Measurements from ENCODE around the gene ALDH9A1.
"Not testable (repeated sequence)": the region's sequence is repeated elsewhere in the genome, so short reads cannot be mapped to it uniquely, and the experiment has no call there.

ALDH9A1 gene

DNA sequence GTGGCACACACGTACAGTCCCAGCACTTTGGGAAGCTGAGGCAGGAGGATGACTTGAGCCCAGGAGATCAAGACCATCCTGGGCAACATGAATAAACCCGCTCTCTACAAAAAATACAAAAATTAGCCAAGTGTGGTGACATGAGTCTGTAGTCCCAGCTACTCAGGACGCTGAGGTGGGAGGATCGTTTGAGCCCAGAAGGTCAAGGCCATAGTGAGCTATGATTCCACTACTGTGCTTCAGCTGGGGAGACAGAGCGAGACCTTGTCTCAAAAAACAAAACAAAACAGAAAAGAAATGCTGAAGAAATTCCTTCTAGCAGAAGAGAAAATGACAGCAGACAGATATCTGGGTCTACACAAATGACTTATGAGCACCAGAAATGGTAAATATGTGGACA is 10.3 kb downstream of the ALDH9A1 start:
- H3K4me3 ChIP-seq (ENCODE audit: low read depth, low read length) = no peak overlapping the region

DNA sequence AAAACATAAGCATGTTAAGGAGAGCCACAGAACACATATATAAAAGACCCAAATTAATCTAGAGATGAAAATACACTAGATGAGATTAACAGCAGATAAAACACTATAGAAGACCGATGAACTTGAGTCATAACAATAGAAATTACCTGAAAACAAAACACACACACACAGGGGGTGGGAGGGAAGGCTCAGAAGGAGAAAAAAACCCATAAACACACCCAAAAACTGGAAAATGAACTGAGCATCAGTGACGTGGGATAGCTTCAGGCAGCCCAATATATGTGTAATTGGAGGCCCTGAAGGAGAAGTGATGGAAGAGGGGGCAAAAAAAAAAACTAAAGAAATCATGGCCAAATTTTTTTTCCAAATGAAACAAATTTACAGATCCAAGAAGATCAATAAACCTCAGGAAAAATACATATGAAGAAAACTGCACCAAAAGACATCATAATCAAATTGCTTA is 11.4 kb downstream of the ALDH9A1 start:
- no peak overlapping the region for H3K4me3 ChIP-seq (ENCODE audit: low read depth, low read length)

DNA sequence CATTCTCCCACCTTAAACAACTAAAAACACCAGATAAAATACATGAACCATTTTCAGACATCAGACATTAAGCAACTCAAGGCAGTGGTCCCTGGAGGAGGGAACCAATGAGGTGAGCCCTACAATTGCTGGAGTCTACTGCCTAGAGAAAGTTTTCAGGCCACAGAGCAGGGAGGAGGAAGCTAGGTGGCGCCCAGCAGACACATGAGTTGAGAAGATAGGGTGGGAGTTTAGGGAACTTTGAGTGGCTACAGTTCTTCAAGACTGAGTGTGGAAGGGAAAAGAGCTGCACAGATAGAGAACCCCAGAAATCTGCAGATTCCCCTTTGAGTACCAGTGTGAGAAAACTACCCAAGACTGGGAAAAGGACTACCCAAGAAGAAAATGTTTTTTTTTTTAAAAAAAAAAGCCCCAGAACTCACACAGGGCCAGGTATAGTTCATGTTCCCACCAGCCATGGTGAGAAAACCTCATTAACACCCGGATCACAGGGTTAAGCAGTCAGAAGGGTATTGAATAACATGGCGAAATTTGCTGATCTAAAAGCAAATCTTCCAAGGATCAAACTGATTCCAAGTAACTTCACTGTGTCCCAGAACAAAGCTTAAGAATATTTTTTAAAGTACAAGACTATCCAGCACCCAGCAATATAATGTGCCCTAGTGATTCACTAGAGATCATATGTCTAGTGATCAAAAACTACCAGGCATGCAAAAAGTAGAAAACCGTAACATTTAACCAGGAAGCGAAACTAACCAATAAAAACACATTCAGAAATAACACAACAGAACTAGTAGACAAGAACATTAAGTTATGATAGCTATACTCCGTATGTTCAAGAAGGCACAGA is 12.0 kb downstream of the ALDH9A1 start:
- H3K4me3 ChIP-seq (ENCODE audit: low read depth, low read length) = no peak overlapping the region

DNA sequence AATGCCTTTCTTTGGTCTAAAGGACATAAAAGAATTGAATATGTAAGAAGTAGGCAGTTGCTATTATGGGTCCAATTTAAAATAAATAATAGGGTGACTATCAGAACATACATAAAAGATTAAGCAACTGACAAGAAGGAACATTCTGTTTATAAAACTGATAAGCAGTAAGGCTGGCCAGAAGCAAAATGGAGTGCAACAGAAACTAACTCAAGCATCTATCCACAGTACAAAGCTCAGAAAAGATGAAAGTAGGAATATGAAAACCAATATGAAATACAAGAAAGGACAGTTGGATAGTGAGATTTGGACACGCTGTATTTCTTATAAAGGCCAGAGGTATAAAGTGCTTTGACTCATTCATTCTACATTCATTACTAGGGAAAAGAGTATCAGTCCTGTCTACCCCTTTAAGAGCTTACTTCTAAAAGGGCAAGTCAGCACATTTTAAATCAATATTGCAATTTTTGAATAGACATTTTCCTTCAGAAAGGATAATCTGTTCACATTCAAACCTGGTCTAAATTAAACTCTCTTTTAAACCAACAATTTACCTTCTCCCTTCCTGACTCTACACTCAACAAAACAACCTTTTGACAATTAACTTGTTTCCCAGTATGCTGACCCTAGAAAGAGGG is 14.4 kb downstream of the ALDH9A1 start:
- H3K4me3 ChIP-seq (ENCODE audit: low read depth, low read length) = no peak overlapping the region

DNA sequence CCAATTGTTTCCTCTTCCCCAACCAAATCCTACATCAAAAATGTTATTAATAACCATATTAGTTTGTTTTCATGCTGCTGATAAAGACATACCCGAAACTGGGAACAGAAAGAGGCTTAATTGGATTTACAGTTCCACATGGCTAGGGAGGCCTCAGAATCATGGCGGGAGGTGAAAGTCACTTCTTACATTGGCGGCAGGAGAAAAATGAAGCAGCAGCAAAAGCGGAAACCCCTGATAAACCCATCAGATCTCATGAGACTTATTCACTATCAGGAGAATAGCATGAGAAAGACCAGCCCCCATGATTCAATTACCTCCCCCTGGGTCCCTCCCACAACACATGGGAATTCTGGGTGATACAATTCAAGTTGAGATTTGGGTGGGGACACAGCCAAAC is 17.6 kb downstream of the ALDH9A1 start:
- not testable (repeated sequence) for H3K4me3 ChIP-seq (ENCODE audit: low read depth, low read length)

DNA sequence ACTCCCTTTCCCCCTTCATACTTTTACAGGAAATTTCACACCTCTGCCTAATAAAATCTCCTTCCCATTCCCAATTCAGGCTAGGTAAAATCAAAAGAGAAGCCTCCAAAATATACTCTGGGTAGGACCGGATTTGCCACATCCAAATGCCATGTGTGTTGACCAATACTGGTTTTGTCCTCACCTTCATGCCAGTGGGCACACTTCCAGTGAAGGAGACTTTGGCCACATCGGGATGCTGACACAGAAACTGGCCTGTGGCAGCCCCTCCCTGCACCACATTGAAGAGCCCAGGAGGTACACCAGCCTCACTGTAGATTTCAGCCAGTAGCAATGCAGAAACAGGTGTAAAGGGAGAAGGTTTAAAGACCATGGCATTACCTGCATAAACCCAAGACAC is 18.1 kb downstream of the ALDH9A1 start:
- no peak overlapping the region for H3K4me3 ChIP-seq (ENCODE audit: low read depth, low read length)

DNA sequence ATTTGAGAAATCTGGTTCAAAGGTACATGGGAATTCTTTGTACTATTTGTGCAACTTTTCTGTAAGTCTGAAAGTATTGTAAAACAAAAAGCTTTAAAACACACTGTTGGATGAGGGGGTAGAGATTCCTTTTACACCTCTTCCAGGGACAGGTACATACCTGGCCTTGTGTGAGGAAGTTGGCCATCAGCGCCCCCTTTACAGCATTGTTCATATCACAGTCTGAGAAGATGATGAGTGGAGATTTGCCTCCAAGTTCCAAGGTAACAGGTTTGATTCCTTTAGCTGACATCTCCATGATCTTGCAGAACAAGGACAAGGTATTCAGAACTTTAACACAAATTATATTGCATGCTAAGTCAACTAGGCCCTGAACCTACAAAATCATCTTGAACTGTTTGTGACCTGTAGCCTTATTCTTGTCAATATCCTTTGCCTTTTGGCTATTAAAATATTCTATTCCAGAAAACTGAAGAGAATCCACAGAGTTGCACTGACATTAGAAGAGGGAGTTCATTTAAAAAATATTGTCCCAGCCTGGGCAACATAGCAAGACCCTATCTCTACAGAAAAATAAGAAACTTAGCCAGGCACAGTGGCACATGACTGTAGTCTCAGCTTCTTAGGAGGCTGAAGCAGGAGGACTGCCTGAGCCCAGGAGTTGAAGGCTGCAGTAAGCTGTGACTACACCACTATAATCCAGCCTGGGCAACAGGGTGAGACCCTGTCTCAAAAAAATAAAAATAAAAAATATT is 18.9 kb downstream of the ALDH9A1 start:
- no peak overlapping the region for H3K4me3 ChIP-seq (ENCODE audit: low read depth, low read length)

DNA sequence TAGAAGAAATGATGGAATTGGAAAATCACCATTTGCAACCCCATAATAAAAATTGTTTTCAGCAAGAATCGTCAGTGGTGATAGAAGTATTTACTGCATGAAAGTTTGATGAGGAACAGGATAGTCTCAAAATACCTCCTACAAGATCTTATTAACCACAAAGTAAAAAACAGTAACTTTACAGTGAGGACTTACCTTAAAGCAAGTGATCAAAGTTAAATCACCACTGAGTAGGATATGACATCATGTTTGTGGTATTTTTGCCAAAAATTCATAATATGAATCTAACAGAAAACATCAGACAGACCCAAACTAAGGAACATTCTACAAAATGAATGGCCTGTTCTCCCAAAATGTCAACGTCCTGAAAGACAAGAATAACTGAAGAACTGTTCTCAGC is 19.9 kb downstream of the ALDH9A1 start:
- H3K4me3 ChIP-seq (ENCODE audit: low read depth, low read length) = no peak overlapping the region

DNA sequence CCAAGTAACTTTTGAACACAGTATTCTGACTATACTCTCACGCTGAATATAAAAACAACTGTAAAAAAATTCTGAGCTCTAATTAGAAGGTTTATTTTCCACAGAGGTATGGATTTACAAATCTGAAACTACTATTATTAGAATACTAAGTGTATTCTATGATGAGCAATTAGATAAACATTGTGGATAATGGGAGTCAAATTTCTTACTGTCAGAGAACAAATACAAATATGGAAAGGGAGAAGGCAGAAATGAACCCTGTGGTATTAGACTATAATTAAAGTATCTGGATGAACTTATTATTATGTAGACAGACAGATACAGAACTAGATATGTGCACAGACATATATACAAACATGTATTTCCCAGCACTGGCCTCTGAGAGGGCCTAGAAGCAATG is 22.6 kb downstream of the ALDH9A1 start:
- no peak overlapping the region for H3K4me3 ChIP-seq (ENCODE audit: low read depth, low read length)

DNA sequence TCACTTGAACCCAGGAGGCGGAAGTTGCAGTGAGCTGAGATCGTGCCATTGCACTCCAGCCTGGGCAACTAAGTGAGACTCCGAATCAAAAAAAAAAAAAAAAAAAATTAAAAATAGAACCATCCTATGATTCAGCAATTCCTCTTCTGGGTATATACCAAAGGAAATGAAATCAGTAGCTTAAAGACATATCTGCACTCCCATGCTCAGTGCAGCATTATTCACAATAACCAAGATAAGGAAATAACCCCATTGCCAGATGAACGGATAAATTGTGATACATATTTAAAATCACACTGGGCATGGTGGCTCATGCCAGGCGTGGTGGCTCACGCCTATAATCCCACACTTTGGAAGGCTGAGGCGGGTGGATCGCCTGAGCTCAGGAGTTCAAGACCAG is 23.8 kb downstream of the ALDH9A1 start:
- no peak overlapping the region for H3K4me3 ChIP-seq (ENCODE audit: low read depth, low read length)

DNA sequence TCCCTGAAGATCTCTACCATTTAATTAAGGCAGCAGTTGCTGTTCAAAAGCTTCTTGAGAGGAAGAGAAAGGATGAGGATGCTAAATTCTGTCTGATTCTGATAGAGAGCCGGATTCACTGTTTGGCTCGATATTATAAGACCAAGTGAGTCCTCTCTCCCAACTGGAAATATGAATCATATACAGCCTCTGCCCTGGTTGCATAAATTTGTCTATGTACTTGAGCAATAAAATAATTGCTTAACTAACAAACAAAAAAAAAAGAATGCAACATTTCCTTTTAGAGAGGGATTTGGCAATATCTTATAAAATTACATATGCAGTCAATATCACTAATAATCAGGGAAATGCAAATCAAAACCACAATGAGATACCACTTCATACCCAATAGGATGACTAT is 26.8 kb downstream of the ALDH9A1 start:
- no peak overlapping the region for H3K4me3 ChIP-seq (ENCODE audit: low read depth, low read length)

DNA sequence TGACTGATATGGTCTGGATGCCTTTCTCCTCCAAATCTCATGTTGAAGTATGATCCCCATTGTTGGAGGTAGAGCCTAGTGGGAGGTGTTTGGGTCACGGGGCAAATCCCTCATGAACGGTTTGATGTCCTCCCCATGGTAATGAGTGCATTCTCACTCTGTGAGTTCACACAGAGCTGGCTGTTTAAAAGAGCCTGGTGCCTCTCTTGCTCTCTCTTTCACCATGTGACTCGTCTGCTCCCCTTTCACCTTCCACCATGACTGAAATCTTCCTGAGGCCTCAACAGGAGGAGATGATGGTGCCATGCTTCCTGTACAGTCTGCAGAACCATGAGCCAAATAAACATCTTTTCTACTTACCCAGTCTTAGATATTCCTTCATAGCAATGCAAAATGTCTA is 30.2 kb downstream of the ALDH9A1 start:
- no peak overlapping the region for H3K4me3 ChIP-seq (ENCODE audit: low read depth, low read length)

DNA sequence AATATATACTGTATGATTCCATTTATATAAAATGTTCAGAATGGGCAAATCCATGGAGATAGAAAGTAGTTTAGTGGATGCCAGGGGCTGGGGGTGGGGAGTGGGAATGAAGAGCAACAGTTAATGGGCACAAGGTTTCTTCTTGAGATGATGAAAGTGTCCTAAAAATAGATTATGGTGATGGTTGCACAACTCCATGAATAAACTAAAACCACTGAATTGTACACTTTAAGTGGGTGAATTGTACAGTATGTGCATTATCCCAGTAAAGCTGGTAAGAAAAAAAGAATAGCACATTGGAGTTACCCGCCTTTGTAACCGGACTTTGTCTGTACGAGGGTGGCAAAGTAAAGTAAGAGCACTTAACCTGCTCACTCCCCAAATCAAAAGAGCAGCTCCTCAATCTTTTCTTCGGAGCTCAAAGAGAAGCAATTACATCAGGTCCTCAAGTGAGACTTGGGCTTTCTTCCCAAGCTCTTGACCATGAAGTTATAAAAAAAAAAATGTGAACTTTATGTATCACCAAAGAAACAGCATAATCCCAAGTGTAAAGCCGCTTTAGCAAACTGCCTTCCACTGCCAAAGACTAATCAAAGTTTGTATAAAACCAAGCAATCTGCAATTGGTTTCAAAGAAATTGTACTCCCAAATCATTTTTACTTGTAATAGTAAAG is 32.1 kb downstream of the ALDH9A1 start:
- H3K4me3 ChIP-seq (ENCODE audit: low read depth, low read length) = no peak overlapping the region

DNA sequence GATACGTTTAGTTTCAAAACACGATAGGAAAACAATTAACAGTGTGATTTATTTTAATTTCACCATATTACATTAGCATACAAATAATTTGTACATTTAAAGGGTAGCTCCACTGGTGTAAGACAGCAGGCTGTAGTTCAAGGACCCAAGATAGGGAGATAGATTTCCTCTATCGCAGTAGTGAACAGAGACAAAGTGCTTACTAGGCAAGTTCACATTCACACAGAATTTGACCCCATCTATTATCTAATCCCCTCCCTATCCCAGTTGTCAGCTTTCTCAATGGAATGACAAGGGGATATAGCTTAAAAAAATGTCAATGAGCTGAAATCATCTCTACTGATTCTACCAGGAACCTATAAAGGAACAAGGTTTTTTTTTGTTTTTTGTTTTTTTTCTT is 36.2 kb downstream of the ALDH9A1 start:
- no peak overlapping the region for H3K4me3 ChIP-seq (ENCODE audit: low read depth, low read length)

DNA sequence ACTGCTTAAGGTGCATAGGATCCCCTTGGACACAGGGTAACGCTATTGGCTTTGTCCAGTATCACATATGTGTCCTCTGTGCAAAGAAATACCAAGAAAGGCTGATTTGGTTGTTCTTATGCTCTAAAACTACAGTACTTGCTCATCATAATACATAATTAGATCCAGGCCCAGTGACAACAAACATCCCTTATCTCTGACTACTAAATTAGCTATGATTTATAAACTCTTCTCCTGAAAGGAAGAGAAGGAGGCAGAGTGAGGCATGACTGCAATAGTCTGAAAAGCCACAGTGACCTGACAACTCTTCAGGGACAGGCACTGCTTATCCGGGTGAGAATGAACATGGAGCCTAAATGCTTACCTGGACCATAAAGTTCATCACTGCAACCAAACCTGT is 36.7 kb downstream of the ALDH9A1 start:
- no peak overlapping the region for H3K4me3 ChIP-seq (ENCODE audit: low read depth, low read length)

DNA sequence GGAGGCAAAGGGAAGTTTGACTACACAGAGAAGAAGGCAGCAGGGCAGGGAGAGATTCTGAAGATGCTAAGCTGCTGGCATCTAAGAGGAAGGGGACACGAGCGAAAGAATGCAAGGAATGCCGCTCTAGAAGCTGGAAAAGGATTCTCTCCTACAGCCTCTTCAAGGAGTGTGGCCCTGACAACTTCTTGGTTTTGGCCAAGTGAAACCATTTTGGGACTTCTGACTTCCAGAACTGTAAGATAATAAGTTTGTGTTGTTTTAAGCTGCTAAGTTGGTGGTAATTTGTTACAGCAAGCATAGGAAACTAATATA is 38.8 kb downstream of the ALDH9A1 start:
- H3K4me3 ChIP-seq (ENCODE audit: low read depth, low read length) = no peak overlapping the region

DNA sequence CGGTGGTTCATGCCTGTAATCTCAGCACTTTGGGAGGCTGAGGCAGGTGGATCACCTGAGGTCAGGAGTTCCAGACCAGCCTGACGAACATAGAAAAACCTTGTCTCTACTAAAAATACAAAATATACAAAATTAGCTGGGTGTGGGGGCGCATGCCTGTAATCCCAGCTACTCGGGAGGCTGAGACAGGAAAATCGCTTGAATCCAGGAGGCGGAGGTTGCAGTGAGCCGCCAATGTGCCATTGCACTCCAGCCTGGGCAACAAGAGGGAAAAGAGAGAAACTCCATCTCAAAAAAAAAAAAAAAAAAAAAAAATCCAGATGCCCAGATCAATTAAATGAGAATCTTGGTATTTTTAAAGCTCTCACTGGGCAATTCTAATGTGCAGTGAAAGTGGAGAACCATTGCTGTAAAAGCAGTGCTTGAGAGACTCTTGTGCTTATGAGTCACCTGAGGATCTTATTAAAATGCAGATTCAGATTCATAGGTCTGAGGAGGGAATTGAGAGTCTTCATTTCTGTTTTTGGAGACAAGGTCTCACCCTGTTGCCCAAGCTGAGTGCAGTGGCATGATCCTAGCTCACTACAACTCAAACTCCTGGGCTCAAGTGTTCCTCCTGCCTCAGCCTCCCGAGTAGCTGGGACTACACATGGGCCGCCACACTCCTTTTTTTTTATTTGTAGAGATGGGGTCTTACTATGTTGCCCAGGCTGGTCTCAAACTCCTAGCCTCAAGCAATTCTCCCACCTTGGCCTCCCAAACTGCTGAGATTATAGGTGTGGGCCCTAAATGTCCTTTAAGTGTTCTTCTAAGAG is 39.4 kb downstream of the ALDH9A1 start:
- H3K4me3 ChIP-seq (ENCODE audit: low read depth, low read length) = not testable (repeated sequence)

DNA sequence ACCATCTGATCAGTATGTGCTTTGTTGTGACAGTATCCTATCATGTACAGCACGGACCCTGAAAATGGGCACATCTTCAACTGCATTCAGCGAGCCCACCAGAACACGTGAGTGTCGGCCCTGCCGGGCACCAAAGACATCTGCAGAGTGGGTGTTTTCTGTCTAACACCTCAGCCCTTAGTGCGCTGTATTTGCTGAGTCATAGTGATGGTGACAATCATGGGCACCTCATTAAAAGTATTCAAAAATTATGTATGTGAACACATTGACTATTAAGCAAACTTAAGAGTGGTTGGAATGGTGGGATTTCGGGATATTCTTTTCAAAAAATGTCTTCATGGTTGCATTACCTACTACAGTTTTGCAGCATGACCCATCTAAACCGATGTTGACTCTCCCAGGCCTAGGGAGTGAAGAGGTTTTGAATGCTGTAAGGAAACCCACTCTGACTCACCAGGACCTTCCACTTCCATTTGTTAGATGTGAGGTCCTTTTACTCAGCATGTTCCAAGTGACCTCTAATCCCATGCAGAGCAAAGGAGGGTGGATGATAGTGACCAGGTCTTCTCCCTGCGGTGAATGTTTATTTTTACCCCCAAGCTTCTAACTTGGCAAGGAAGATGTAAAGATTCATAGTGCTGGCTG is 47.3 kb downstream of the ALDH9A1 start:
- H3K4me3 ChIP-seq (ENCODE audit: low read depth, low read length) = no peak overlapping the region

DNA sequence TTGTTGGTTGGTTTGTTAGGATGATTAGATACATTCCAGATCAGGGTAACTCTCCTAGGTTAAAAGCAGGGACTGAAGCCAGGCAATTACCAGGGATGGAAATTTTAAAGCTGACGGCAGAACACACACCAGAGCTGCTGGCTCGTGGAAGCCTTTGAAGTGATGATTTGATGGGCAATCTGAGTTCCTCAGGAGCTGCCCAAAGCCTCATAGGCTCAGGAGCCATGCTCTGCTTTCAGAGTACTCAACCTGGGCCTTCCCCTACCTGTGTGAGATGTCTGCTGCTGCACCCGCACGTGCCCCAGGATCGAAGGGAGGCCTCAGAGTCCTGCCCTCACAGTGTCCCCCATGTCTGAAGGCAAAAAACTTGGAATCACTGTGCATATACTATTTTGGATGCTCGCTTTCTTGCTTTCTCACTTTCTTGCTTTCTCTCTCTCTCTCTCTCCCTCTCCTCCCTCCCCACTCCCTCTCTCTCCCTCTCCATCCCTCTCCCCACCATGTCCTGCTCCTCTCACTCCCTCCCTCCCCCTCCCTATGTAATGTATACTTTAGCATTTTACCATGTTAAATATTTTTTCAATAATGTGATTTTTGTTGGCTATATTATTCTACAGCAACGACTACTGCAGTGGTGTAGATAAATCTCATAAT is 49.3 kb downstream of the ALDH9A1 start:
- H3K4me3 ChIP-seq (ENCODE audit: low read depth, low read length) = no peak overlapping the region

DNA sequence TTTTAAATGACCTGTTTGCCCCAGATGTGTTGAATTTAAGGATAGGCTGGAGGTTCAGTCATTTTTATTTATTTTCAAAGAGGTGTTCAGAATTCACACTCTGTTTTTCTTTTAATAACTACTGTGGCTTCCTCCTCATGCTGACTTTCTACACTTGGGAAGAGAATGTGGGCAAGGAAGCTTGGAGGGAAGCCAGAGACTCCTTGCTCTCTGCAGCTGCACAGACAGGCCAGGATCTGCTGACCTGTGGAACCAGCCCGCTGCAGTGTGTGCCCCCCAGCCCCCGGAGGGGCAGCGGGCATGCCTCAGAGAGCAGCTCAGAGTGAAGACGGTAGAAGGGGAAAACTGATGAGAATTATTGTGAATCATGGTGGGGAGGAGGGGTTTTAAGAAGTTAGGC is 50.4 kb downstream of the ALDH9A1 start:
- no peak overlapping the region for H3K4me3 ChIP-seq (ENCODE audit: low read depth, low read length)
